H4 (cell line): ENCODE data around the gene TRAM1L1. TPM values are rescaled to one million over a fixed set of nuclear protein-coding genes. Genes with fewer than 3 reads are reported as not detected.

Source experiments
- DNase-seq: peaks from one replicate; pipeline ENCODE4 v3.0.0-alpha.2; 2015; ENCODE audit warnings: low spot score
- total RNA-seq: library from RNA; depleted of rRNA; stranded (reverse); fragments of >200 nt; shearing (Covaris generic); gene quantifications from 2 replicates; pipeline ENCODE4 v1.2.3, GENCODE V29; 2014; rRNA removed

Gene TRAM1L1
- 7.2 and 12.2 TPM in 2 replicates for total RNA-seq

- peak; percentile 77 for DNase-seq
These were observed at the start of gene TRAM1L1 for GRCh38 chr4:117084866-117085701. TRAM1L1 (minus strand) TSS chr4:117085576; CDS start chr4:117085393, 183 bp downstream.

GRCh38 chr4:117134386-117134785 lies 49.0 kb upstream of the TRAM1L1 start:
- DNase-seq: peak; percentile 91

- no peak for DNase-seq
These were observed 11.5 kb upstream of the TRAM1L1 start for GRCh38 chr4:117096886-117097285.

GRCh38 chr4:117096462-117096861 lies 11.1 kb upstream of the TRAM1L1 start:
- no peak for DNase-seq

- no peak for DNase-seq
These were observed 8.2 kb upstream of the TRAM1L1 start for GRCh38 chr4:117093571-117093970.

- no peak for DNase-seq
These were observed 7.6 kb downstream of the TRAM1L1 start for GRCh38 chr4:117077760-117078159.

GRCh38 chr4:117068120-117068519 lies 17.3 kb downstream of the TRAM1L1 start:
- no peak for DNase-seq

GRCh38 chr4:117063961-117064696 lies 21.2 kb downstream of the TRAM1L1 start:
- peak; percentile 16 for DNase-seq

GRCh38 chr4:117042962-117043361 lies 42.4 kb downstream of the TRAM1L1 start:
- DNase-seq: no peak
